ENCODE measurements around the gene XAF1. TPM values are rescaled to one million over a fixed set of nuclear protein-coding genes. Genes with fewer than 3 reads are reported as not detected.
A peak's percentile ranks its signal among the peaks of the same experiment; 100 is the strongest.
"Not testable (repeated sequence)": the region's sequence is repeated elsewhere in the genome, so short reads cannot be mapped to it uniquely, and the experiment has no call there.

The XAF1 gene
- total RNA-seq, result 10 to 100 TPM; 33.1 to 51.5 TPM
- long read RNA-seq, donor 1, partial matches to known transcripts, result 3 of 15 reads
- long read RNA-seq, donor 1, other reads (novel, unspliced or antisense), result 8 of 15 reads
- long read RNA-seq, donor 2, partial matches to known transcripts, result 6 of 21 reads
- long read RNA-seq, donor 2, other reads (novel, unspliced or antisense), result 9 of 21 reads

GRCh38 chr17:6755731-6756184, at the start of gene XAF1:
Gene XAF1, plus strand, starts transcription at chr17:6756046. Its CDS starts 33 bp downstream, at chr17:6756079.
- no peak for DNase-seq (ENCODE audit: low spot score)
- intact Hi-C loops (cut with DNase I), result no loop called here

GRCh38 chr17:6706499-6706898, 49.3 kb upstream of the XAF1 start:
- no peak for DNase-seq (ENCODE audit: low spot score)

GRCh38 chr17:6706996-6707395, 48.9 kb upstream of the XAF1 start:
- peak; percentile 71 for DNase-seq (ENCODE audit: low spot score)
- intact Hi-C loops (cut with DNase I), result loop anchor here in 1 of 2 donors (10.0 kb wide), 1 partner anchor 58 kb away; no protein-coding TSS in a partner anchor

More at GRCh38 chr17:6706499-6706898, 49.3 kb upstream of the XAF1 start:
- intact Hi-C loops (cut with DNase I), result loop anchor here in 1 of 2 donors (10.0 kb wide), 1 partner anchor 58 kb away; no protein-coding TSS in a partner anchor

- no peak for DNase-seq (ENCODE audit: low spot score)
- intact Hi-C loops (cut with DNase I), result loop anchor here in 1 of 2 donors (10.0 kb wide), 1 partner anchor 56 kb away; no protein-coding TSS in a partner anchor
These were observed 47.4 kb upstream of the XAF1 start for GRCh38 chr17:6708357-6708961.

GRCh38 chr17:6710317-6710716, 45.5 kb upstream of the XAF1 start:
- DNase-seq (ENCODE audit: low spot score), result no peak
- intact Hi-C loops (cut with DNase I), result no loop called here

GRCh38 chr17:6711081-6711674, 44.7 kb upstream of the XAF1 start:
- intact Hi-C loops (cut with DNase I), result no loop called here
- no peak for DNase-seq (ENCODE audit: low spot score)

GRCh38 chr17:6711681-6712057, 44.2 kb upstream of the XAF1 start:
- DNase-seq (ENCODE audit: low spot score), result no peak

GRCh38 chr17:6712058-6712853, 43.6 kb upstream of the XAF1 start:
- intact Hi-C loops (cut with DNase I), result no loop called here
- no peak for DNase-seq (ENCODE audit: low spot score)

More at GRCh38 chr17:6711681-6712057, 44.2 kb upstream of the XAF1 start:
- intact Hi-C loops (cut with DNase I), result no loop called here

GRCh38 chr17:6712854-6713129, 43.1 kb upstream of the XAF1 start:
- intact Hi-C loops (cut with DNase I), result no loop called here
- DNase-seq (ENCODE audit: low spot score), result peak; percentile 57

GRCh38 chr17:6713130-6713917, 42.5 kb upstream of the XAF1 start, which contains the start of gene SLC13A5:
Gene SLC13A5, minus strand, starts transcription at chr17:6713369. Its CDS starts 36 bp downstream, at chr17:6713333.
- intact Hi-C loops (cut with DNase I), result no loop called here

GRCh38 chr17:6713918-6714271, 42.0 kb upstream of the XAF1 start:
- DNase-seq (ENCODE audit: low spot score), result no peak
- intact Hi-C loops (cut with DNase I), result no loop called here

More at GRCh38 chr17:6713130-6713917, 42.5 kb upstream of the XAF1 start, which contains the start of gene SLC13A5:
- DNase-seq (ENCODE audit: low spot score), result no peak

GRCh38 chr17:6714315-6714874, 41.5 kb upstream of the XAF1 start:
- DNase-seq (ENCODE audit: low spot score), result no peak
- intact Hi-C loops (cut with DNase I), result no loop called here

- no peak for DNase-seq (ENCODE audit: low spot score)
- intact Hi-C loops (cut with DNase I), result no loop called here
These were observed 39.1 kb upstream of the XAF1 start for GRCh38 chr17:6716736-6717135.

GRCh38 chr17:6721744-6722143, 34.1 kb upstream of the XAF1 start:
- intact Hi-C loops (cut with DNase I), result no loop called here

GRCh38 chr17:6724009-6724408, 31.8 kb upstream of the XAF1 start:
- no peak for DNase-seq (ENCODE audit: low spot score)
- intact Hi-C loops (cut with DNase I), result no loop called here

More at GRCh38 chr17:6721744-6722143, 34.1 kb upstream of the XAF1 start:
- no peak for DNase-seq (ENCODE audit: low spot score)

GRCh38 chr17:6729531-6729930, 26.3 kb upstream of the XAF1 start:
- intact Hi-C loops (cut with DNase I), result no loop called here
- no peak for DNase-seq (ENCODE audit: low spot score)

- DNase-seq (ENCODE audit: low spot score); intact Hi-C loops (cut with DNase I): not testable (repeated sequence)
These were observed 9.2 kb upstream of the XAF1 start for GRCh38 chr17:6746665-6747064.

- no peak for DNase-seq (ENCODE audit: low spot score)
- intact Hi-C loops (cut with DNase I), result no loop called here
These were observed 7.2 kb upstream of the XAF1 start for GRCh38 chr17:6748617-6749016.

- DNase-seq (ENCODE audit: low spot score), result no peak
These were observed 6.3 kb upstream of the XAF1 start for GRCh38 chr17:6749519-6749918.

More at GRCh38 chr17:6749519-6749918, 6.3 kb upstream of the XAF1 start:
- intact Hi-C loops (cut with DNase I), result no loop called here

Measured in posterior vena cava (tissue), 2 donors.